H1 (cell line): ENCODE results near the gene MPIG6B. TPM values are rescaled to one million over a fixed set of nuclear protein-coding genes. Genes with fewer than 3 reads are reported as not detected.

Experiments used
- TCF12 ChIP-seq: IDR thresholded peaks from 2 replicates; pipeline ENCODE4 v1.6.1; 2011; ENCODE audit warnings: low read depth, mild to moderate bottlenecking, low read length
- polyA plus RNA-seq, 7 experiments: library from polyadenylated mRNA; depleted of rRNA in 3 of 7; stranded (reverse) in 5 of 7; unstranded in 2 of 7; fragments of >200 nt in 5 of 7; fragments of 200-250 nt in 2 of 7; gene quantifications; 1 replicate in 5 of 7; 2 replicates in 1 of 7; 4 replicates in 1 of 7; pipeline versions ENCODE4 v1.2.1 to v1.2.3, GENCODE V29; 2011 to 2013; ENCODE audit warnings: missing spikeins in 2 of 7, mixed read lengths in 2 of 7
- total RNA-seq: library from RNA; stranded (reverse); fragmentation: NEBNext Ultra II Directional; extraction: Animal tissue kit (Norgen Biotek cat#: 25700); gene quantifications from 2 replicates; pipeline ENCODE4 v1.2.1, GENCODE V29; 2021
- TF ChIP-seq, protein P1 (sequence below): IDR thresholded peaks from 2 replicates; pipeline ENCODE4 v1.6.1; 2011; ENCODE audit warnings: low read length, improper control_type of control experiment

The MPIG6B gene
- total and polyA plus RNA-seq, 2 of the 8 experiments (the other 6 are each of a cell fraction or from before 2014, with no cell fraction given), result 0.18 TPM; not detected in 1

DNA sequence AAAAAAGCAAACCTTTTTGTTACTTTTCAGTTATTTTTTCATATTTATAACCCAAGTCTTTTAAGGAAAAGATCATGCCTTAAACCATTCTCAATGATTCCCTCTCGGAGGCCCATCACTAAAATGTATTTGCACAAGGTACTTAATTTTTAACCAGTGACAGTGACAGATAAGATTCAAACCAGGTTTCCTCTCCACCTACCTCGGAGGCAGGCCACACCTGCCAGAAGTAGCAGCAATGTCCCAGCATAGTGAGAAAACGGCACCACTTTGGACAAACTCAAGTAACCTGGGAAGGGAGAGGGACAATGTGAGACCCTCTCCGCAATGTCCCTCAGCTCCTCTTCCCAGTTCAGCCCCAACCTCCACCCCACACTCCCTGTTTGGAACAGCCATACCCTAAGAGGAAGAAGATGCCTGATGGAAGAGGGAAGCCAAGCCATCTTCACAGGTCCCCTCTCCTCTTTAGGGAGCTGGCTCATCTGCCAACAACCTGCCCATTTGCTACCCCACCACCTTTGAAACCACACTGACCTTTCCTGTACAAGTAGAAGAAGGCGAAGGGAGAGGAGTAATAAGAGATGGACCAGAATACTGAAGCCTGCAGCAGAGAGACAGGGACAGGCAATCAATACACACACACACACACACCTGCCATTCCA, 22.3 kb upstream of the MPIG6B start (continued):
- no peak for TF ChIP-seq TCF12
- TF ChIP-seq, protein P1, sequence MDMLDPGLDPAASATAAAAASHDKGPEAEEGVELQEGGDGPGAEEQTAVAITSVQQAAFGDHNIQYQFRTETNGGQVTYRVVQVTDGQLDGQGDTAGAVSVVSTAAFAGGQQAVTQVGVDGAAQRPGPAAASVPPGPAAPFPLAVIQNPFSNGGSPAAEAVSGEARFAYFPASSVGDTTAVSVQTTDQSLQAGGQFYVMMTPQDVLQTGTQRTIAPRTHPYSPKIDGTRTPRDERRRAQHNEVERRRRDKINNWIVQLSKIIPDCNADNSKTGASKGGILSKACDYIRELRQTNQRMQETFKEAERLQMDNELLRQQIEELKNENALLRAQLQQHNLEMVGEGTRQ, result no peak
